GM12801 (cell line): ENCODE measurements around the gene LRRC42.

Source experiments
- TF ChIP-seq, protein P1 (sequence below): IDR thresholded peaks from one replicate; pipeline ENCODE4 v1.5.1; 2011; ENCODE audit warnings: control low read depth; ENCODE audit not compliant: insufficient read length; ENCODE audit errors: extremely low read depth

LRRC42 gene

DNA sequence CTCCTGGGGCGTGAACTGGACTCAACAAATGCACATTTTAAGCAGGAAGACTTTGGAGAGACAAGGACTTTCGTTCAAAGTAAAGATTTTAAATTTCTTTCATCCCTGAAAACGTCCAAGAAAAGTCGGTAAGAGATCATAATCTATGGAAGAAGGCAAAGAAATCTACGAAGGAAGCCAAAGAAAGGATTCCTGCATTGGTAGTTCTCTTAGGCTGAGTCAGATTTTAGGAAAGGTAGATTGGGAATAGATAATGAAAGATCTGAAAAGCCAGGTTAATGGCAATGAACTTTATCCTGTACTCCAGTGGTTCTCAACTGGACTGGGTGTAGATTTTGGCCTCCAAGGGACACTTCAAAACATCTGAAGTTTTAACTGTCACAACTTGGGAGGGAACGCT lies 3.1 kb upstream of the LRRC42 start:
- TF ChIP-seq, protein P1, sequence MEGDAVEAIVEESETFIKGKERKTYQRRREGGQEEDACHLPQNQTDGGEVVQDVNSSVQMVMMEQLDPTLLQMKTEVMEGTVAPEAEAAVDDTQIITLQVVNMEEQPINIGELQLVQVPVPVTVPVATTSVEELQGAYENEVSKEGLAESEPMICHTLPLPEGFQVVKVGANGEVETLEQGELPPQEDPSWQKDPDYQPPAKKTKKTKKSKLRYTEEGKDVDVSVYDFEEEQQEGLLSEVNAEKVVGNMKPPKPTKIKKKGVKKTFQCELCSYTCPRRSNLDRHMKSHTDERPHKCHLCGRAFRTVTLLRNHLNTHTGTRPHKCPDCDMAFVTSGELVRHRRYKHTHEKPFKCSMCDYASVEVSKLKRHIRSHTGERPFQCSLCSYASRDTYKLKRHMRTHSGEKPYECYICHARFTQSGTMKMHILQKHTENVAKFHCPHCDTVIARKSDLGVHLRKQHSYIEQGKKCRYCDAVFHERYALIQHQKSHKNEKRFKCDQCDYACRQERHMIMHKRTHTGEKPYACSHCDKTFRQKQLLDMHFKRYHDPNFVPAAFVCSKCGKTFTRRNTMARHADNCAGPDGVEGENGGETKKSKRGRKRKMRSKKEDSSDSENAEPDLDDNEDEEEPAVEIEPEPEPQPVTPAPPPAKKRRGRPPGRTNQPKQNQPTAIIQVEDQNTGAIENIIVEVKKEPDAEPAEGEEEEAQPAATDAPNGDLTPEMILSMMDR, result no peak

DNA sequence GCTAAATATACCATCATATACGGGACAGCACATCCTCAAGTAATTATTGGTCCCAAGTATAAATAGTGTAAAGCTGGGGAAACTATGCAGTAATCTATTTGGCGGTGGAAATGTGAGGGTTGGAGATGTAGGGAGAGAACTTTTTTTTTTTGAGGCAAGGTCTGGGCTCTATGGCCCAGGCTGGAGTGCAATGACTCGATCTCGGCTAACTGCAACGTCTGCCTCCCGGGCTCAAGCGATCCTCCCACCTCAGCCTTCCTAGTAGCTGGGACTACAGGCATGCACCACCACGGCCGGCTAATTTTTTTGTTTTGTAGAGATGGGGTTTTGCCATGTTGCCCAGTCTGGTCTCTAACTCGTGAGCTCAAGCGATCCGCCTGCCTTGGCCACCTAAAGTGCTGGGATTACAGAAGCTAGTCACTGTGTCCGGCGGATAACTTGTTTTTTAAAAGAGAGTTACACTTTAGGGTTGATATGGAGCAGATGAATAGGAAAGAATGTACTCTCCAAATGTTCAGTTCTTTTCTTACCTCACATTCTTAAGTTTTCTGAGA lies 2.6 kb upstream of the LRRC42 start:
- TF ChIP-seq, protein P1, result no peak

DNA sequence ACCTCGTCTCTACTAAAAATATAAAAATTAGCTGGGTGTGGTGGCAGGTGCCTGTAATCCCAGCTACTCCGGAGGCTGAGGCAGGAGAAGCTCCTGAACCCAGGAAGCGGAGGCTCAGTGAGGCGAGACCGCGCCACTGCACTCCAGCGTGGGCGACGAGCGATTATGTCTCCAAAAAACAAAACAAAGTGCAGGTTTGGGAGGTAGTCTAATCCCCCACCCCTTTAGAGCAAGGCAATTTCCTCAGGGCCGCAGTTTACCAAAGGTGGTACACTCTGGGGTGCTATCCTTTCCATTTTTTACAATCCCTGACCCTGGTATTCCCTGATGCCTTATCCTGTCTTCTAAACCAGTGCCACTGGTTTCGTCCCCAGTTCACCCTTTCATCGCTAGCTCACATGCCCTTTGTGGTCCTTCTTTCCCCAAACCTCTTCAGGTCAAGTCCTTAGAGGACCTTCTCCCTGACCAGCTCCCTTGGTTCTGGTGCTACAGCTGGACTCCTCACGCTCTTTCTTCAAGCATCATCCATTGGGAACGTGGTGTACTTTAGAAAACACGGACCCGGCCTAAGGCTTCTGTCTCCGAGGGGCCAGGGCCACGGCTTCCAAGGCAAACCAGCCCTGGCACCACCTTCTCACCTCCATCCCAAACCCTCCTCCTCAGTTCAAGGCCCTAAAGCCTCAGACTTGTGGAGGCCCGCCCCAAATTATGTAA lies 1.5 kb upstream of the LRRC42 start:
- TF ChIP-seq, protein P1, result no peak

DNA sequence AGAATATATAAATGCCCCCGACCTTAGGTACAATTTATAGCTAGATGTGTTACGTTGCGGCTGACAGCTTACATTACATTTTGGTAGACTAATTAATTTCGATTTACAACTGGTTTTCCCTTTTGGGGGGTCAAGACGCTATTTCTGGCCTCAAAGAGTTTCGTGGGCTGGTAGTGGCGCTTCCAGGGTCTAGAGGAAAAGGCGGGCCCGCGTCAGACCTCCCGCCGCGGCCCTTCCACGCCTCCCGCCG lies 1.0 kb upstream of the LRRC42 start:
- TF ChIP-seq, protein P1, result no peak

DNA sequence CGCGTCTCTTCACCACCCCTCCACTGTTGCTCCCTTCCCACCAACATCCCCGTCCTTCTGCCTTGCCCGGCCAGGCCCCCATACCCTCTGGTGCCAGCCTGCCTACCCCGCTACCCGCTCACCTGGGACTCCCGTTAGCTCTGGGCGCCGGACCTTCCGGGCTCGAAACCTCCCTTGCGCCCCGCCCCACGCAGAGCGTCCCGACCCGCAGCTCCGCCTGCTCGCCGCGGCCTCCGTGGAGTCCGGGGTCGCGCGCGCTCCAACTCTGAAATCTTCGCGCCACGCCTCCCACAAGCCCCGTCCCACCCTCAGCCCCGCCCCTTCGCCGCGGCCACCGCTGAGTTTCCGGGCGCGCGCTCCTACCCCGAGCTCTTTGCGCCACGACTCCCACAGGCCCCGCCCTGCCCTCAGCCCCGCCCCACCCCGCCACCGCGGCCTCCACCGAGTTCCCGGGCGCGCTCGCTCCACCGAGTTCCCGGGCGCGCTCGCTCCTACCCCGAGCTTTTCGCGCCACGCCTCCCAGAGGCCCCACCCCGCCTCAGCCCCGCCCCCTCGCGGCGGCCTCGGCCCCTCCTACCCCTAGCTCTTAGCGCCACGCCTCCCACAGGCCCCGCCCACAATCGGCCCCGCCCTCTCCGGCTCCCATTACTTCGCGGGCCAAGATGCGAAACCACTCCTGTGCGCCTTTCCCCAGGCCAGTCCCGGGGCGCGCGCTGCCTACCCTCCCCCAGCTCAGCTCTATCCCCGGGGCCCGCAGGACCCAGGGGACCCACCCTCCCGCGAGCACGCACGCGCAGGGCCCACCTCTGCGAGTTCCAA lies 508 bp upstream of the LRRC42 start, which contains the start of gene IFT25:
IFT25 (minus strand) TSS at position 267 of the 819 bp plus-strand sequence. CDS start 5,617 bp downstream, outside the sequence.
- TF ChIP-seq, protein P1, result no peak

DNA sequence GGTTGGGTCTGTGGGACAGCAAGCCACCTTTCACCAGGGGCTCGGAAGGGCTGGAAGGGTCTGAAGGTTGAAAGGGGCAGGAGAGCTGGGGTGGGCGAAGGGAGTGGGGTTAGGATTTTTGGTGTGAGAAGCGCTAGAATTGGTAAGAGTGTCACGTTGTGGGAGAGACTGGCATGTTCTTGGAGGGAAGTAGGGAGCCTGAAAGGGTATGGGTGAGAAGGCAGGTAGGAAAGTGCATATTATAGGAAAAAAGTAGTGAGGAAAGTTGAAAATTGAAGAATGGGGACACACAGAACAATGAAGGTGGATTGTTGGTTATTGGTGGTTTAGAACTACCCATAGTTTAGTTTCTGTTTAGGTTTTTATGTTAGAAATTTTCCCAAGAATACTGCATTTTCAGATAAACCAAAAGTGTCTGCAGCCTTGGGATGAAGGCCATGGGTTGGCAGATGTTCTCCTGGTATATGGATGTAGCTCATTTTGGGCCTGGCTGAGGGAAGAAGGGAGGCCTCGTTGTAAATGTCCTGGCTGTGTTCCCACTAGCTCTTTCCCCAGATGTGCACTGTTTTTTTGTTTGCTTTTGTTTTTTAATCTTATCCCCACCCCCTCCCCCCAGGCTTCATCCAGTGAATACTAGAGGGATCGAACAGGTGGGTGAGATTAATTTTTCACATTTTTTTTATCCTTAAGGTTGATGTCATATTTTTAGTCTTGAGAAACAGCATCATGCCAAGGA lies 1.2 kb downstream of the LRRC42 start:
- TF ChIP-seq, protein P1, result no peak

DNA sequence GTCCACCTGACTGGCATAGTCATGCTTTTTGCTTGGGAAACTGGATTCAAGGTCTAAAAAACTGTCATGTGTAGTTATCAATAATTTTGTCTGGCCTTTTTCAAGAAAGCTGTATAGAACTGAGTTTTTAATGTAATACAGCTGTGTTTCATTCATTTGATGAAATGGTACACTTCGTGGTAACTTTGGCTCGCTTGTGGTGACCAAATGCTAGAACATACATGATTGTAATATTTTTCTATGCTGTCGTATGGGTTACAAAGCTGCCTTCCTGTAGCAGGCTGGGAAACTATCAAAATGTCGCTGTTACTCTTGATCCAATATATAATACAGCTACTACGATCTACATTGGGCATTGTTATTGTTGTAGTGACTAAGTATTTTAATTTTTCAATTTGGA lies 2.1 kb downstream of the LRRC42 start:
- TF ChIP-seq, protein P1, result no peak
